SK-N-MC (cell line): ENCODE data around the gene NAGK.
"Not testable (repeated sequence)": the region's sequence is repeated elsewhere in the genome, so short reads cannot be mapped to it uniquely, and the experiment has no call there.

Source experiments
- DNase-seq: peaks from one replicate; pipeline ENCODE4 v3.0.0-alpha.2; 2011; ENCODE audit warnings: low read depth, low spot score
- H3K27ac ChIP-seq: fragments of 200-600 bp; sonication (generic); 2 replicates; pipeline ENCODE4 v1.5.1; 2016; ENCODE audit warnings: mixed run types
- H3K36me3 ChIP-seq: fragments of 200-600 bp; sonication (generic); 2 replicates; pipeline ENCODE4 v1.6.1; 2017; ENCODE audit warnings: antibody characterized with exemption, low read length, mixed read lengths; ENCODE audit not compliant: insufficient read depth
- H3K4me3 ChIP-seq: fragments of 200-600 bp; sonication (generic); 2 replicates; pipeline ENCODE4 v1.5.1; 2016
- H3K9ac ChIP-seq: fragments of 200-600 bp; sonication (generic); 2 replicates; pipeline ENCODE4 v1.8.0; 2017; ENCODE audit warnings: mixed run types, mixed read lengths; ENCODE audit not compliant: insufficient read length
- H3K9me3 ChIP-seq: fragments of 200-600 bp; sonication (generic); 2 replicates; pipeline ENCODE4 v1.6.1; 2017; ENCODE audit warnings: low read depth, mild to moderate bottlenecking, antibody characterized with exemption, low read length, moderate library complexity, mixed read lengths
- EZH2 ChIP-seq: fragments of 200-600 bp; sonication (generic); IDR thresholded peaks from one replicate; pipeline ENCODE4 v1.6.1; 2017; ENCODE audit warnings: antibody characterized with exemption
- FOXP2 ChIP-seq: optimal IDR thresholded peaks from 2 replicates; pipeline ENCODE3; 2011; ENCODE audit warnings: mild to moderate bottlenecking, moderate library complexity; ENCODE audit not compliant: insufficient read depth; ENCODE audit errors: extremely low read length, control extremely low read depth
- POLR2AphosphoS5 ChIP-seq: IDR thresholded peaks from 2 replicates; pipeline ENCODE4 v1.6.1; 2012; ENCODE audit warnings: mild to moderate bottlenecking, low read depth, low read length, borderline replicate concordance

NAGK gene

GRCh38 chr2:71100195-71100964, 31.9 kb downstream of the NAGK start:
- TF ChIP-seq POLR2AphosphoS5, result no peak
- TF ChIP-seq FOXP2, result no peak
- no peak for TF ChIP-seq EZH2
- DNase-seq, result peak; percentile 12
- H3K9ac ChIP-seq, result no peak overlapping the region
- no peak overlapping the region for H3K27ac ChIP-seq
- no peaks in the 10 kb centered on the region for H3K9me3 ChIP-seq
- no peaks in the 10 kb centered on the region for H3K36me3 ChIP-seq
- no peak overlapping the region for H3K4me3 ChIP-seq

- Histone ChIP-seq H3K4me3 (no peak overlapping the region), H3K36me3 (no peaks in the 10 kb centered on the region), H3K9me3 (no peaks in the 10 kb centered on the region), H3K27ac (no peak overlapping the region), H3K9ac (no peak overlapping the region)
- DNase-seq, result no peak
- no peak for TF ChIP-seq EZH2
- no peak for TF ChIP-seq POLR2AphosphoS5
- TF ChIP-seq FOXP2, result no peak
These were observed 33.2 kb downstream of the NAGK start for GRCh38 chr2:71101656-71102055.

GRCh38 chr2:71102981-71103681, 34.7 kb downstream of the NAGK start:
- H3K9me3 ChIP-seq, result no peaks in the 10 kb centered on the region
- H3K9ac ChIP-seq, result no peak overlapping the region
- H3K36me3 ChIP-seq, result no peaks in the 10 kb centered on the region
- H3K27ac ChIP-seq, result no peak overlapping the region
- DNase-seq, result no peak
- TF ChIP-seq FOXP2 (no peak), POLR2AphosphoS5 (no peak), EZH2 (no peak)
- H3K4me3 ChIP-seq, result no peak overlapping the region

- Histone ChIP-seq H3K27ac (no peak overlapping the region), H3K36me3 (no peaks in the 10 kb centered on the region), H3K4me3 (no peak overlapping the region), H3K9ac (no peak overlapping the region), H3K9me3 (no peaks in the 10 kb centered on the region)
- TF ChIP-seq FOXP2 (no peak), EZH2 (no peak), POLR2AphosphoS5 (no peak)
- DNase-seq, result no peak
These were observed 35.4 kb downstream of the NAGK start for GRCh38 chr2:71103809-71104208.

- not testable (repeated sequence) for H3K9me3 ChIP-seq, H3K27ac ChIP-seq, DNase-seq, H3K4me3 ChIP-seq, H3K9ac ChIP-seq, H3K36me3 ChIP-seq
These were observed 38.0 kb downstream of the NAGK start for GRCh38 chr2:71106463-71106862.

GRCh38 chr2:71108091-71108490, 39.6 kb downstream of the NAGK start:
- DNase-seq, result no peak
- Histone ChIP-seq H3K9ac (no peak overlapping the region), H3K36me3 (no peaks in the 10 kb centered on the region; the same call in 1 of the 2 replicates), H3K27ac (no peak overlapping the region), H3K9me3 (no peaks in the 10 kb centered on the region), H3K4me3 (no peak overlapping the region)
- TF ChIP-seq POLR2AphosphoS5 (no peak), FOXP2 (no peak), EZH2 (no peak)

- no peak for DNase-seq
- TF ChIP-seq EZH2, result no peak
- TF ChIP-seq POLR2AphosphoS5, result no peak
- no peak for TF ChIP-seq FOXP2
- Histone ChIP-seq H3K9me3 (no peaks in the 10 kb centered on the region), H3K4me3 (no peak overlapping the region), H3K36me3 (peaks cover 3% of the 10 kb centered on the region; the same call in 1 of the 2 replicates), H3K9ac (no peak overlapping the region), H3K27ac (no peak overlapping the region)
These were observed 45.4 kb downstream of the NAGK start for GRCh38 chr2:71113843-71114242.

- Histone ChIP-seq H3K9ac (no peak overlapping the region), H3K9me3 (no peaks in the 10 kb centered on the region), H3K27ac (no peak overlapping the region), H3K36me3 (peaks cover 6% of the 10 kb centered on the region; the same call in 1 of the 2 replicates), H3K4me3 (no peak overlapping the region)
- TF ChIP-seq EZH2 (no peak), POLR2AphosphoS5 (no peak), FOXP2 (no peak)
- no peak for DNase-seq
These were observed 48.6 kb downstream of the NAGK start for GRCh38 chr2:71117063-71117462.

GRCh38 chr2:71120195-71120594, 51.7 kb downstream of the NAGK start:
- no peak overlapping the region for H3K27ac ChIP-seq
- no peak overlapping the region for H3K9ac ChIP-seq
- H3K9me3 ChIP-seq, result no peaks in the 10 kb centered on the region
- H3K4me3 ChIP-seq, result no peak overlapping the region
- TF ChIP-seq FOXP2 (no peak), POLR2AphosphoS5 (no peak), EZH2 (no peak)
- no peak for DNase-seq
- H3K36me3 ChIP-seq, result peaks cover 3% of the 10 kb centered on the region; the same call in 1 of the 2 replicates
